Smooth muscle cell (in vitro differentiated cells): ENCODE measurements around the gene THOC7. TPM values are rescaled to one million over a fixed set of nuclear protein-coding genes. Genes with fewer than 3 reads are reported as not detected.

Experiments
- DNase-seq: peaks from one replicate; lab custom pipeline; 2025; ENCODE audit not compliant: unreplicated experiment; lab: John Stamatoyannopoulos, UW
- H2AFZ ChIP-seq: fragments of 200-600 bp; sonication (generic); 2 replicates; pipeline ENCODE4 v1.6.0; 2016; ENCODE audit warnings: antibody characterized with exemption, low read depth, mild to moderate bottlenecking
- H3F3A ChIP-seq: fragments of 200-600 bp; sonication (generic); 2 replicates; pipeline ENCODE4 v1.6.0; 2017; ENCODE audit warnings: antibody characterized with exemption, low read depth
- H3K27ac ChIP-seq: fragments of 200-600 bp; sonication (generic); 2 replicates; pipeline ENCODE4 v1.5.1; 2016; ENCODE audit warnings: low read depth, mild to moderate bottlenecking
- H3K27me3 ChIP-seq: fragments of 200-600 bp; sonication (generic); 2 replicates; pipeline ENCODE4 v1.6.1; 2016; ENCODE audit warnings: low read depth, mild to moderate bottlenecking
- H3K36me3 ChIP-seq: fragments of 200-600 bp; sonication (generic); 2 replicates; pipeline ENCODE4 v1.5.1; 2016; ENCODE audit warnings: low read depth
- H3K4me1 ChIP-seq: fragments of 200-600 bp; sonication (generic); 2 replicates; pipeline ENCODE4 v1.5.1; 2016; ENCODE audit warnings: low read depth
- H3K4me2 ChIP-seq: fragments of 200-600 bp; sonication (generic); 2 replicates; pipeline ENCODE4 v1.6.0; 2016; ENCODE audit warnings: mild to moderate bottlenecking
- H3K4me3 ChIP-seq: fragments of 200-600 bp; sonication (generic); 2 replicates; pipeline ENCODE4 v1.5.1; 2016; ENCODE audit warnings: mild to moderate bottlenecking
- H3K79me2 ChIP-seq: fragments of 200-600 bp; sonication (generic); 2 replicates; pipeline ENCODE4 v1.6.0; 2016; ENCODE audit warnings: low read depth, mild to moderate bottlenecking
- H3K9ac ChIP-seq: fragments of 200-600 bp; sonication (generic); 2 replicates; pipeline ENCODE4 v1.6.0; 2016; ENCODE audit warnings: low read depth
- H3K9me3 ChIP-seq: fragments of 200-600 bp; sonication (generic); replicated peaks from 2 replicates; pipeline ENCODE4 v1.5.1; 2016; ENCODE audit warnings: low read depth
- H4K20me1 ChIP-seq: fragments of 200-600 bp; sonication (generic); 2 replicates; pipeline ENCODE4 v1.6.0; 2016; ENCODE audit warnings: low read depth
- CTCF ChIP-seq: fragments of 200-600 bp; sonication (generic); IDR thresholded peaks from 2 replicates; pipeline ENCODE4 v1.5.1; 2017; ENCODE audit warnings: borderline replicate concordance, mild to moderate bottlenecking, antibody characterized with exemption; ENCODE audit not compliant: insufficient read depth, poor library complexity, severe bottlenecking
- WGBS: methylation state at CpG from one replicate; pipeline ENCODE4 v1.1.7; 2016; ENCODE audit warnings: low lambda C conversion rate; 5-methylcytosine and 5-hydroxymethylcytosine counted together
- polyA plus RNA-seq: library from polyadenylated mRNA; unstranded; fragments of >200 nt; fragmentation: Nextera tagmentation; extraction: Ambion mirVana; gene quantifications from 2 replicates; pipeline ENCODE4 v1.2.1, GENCODE V29; 2016
- total RNA-seq: library from RNA; depleted of rRNA; stranded (reverse); fragments of >200 nt; gene quantifications from 2 replicates; pipeline ENCODE4 v1.2.3, GENCODE V29; 2014

The THOC7 gene
- total and polyA plus RNA-seq, 2 experiments from 2014 or later, result 57.3 to 59.9 TPM

- H3F3A ChIP-seq, result peaks cover 5% of the 10 kb centered on the region
- 2% methylated on average over 15 of the region's 18 CpGs for WGBS
- no peak for TF ChIP-seq CTCF
- H3K4me2 ChIP-seq, result peak overlapping the region; percentile 93
- peaks cover 34% of the 10 kb centered on the region for H4K20me1 ChIP-seq
- no peak for DNase-seq
- H3K36me3 ChIP-seq, result peaks cover 4% of the 10 kb centered on the region
- peaks cover 8% of the 10 kb centered on the region for H3K79me2 ChIP-seq
- peak overlapping the region; percentile 93 for H3K27ac ChIP-seq
- no peaks in the 10 kb centered on the region for H3K27me3 ChIP-seq
- peak overlapping the region; percentile 98 for H3K9ac ChIP-seq
- H3K4me1 ChIP-seq, result peaks cover 16% of the 10 kb centered on the region
- H3K9me3 ChIP-seq, result no peaks in the 10 kb centered on the region
- H3K4me3 ChIP-seq, result peak overlapping the region; percentile 85
- H2AFZ ChIP-seq, result peak overlapping the region; percentile 39
Observed at GRCh38 chr3:63911509-63911872, 47.9 kb upstream of the THOC7 start.

DNA sequence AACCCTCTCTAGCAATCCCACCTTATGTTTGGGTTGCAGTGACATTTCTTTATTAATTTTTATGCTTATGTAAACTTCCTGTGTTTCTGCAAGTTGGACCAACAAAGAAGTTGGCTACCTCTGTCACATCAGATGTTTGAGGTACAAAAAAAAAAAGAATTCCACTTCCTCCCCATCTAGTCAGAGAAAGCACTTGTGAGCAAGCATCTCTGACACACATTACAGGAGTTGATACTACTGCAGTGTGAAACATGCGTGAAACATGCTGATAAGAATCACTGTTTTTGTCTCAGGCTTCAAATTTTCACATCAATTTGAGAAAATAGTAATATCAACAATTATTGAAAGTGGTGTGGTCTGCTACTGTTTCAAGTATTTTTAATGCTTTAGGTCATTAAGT, 47.3 kb upstream of the THOC7 start:
- peak overlapping the region; percentile 98 for H3K9ac ChIP-seq
- H4K20me1 ChIP-seq, result peaks cover 28% of the 10 kb centered on the region
- H3K4me1 ChIP-seq, result peaks cover 16% of the 10 kb centered on the region
- H3K27ac ChIP-seq, result peak overlapping the region; percentile 93
- peaks cover 5% of the 10 kb centered on the region for H3F3A ChIP-seq
- H3K36me3 ChIP-seq, result no peaks in the 10 kb centered on the region
- no peaks in the 10 kb centered on the region for H3K27me3 ChIP-seq
- no peaks in the 10 kb centered on the region for H3K9me3 ChIP-seq
- peaks cover 2% of the 10 kb centered on the region for H3K79me2 ChIP-seq
- peak overlapping the region; percentile 93 for H3K4me2 ChIP-seq
- DNase-seq, result no peak
- peak overlapping the region; percentile 85 for H3K4me3 ChIP-seq
- WGBS, result 58% methylated on average over 1 of the region's 1 CpG
- H2AFZ ChIP-seq, result peak overlapping the region; percentile 39
- TF ChIP-seq CTCF, result no peak

- Histone ChIP-seq H3K9ac (no peak overlapping the region), H3K4me1 (peaks cover 16% of the 10 kb centered on the region), H3K9me3 (no peaks in the 10 kb centered on the region), H3F3A (peaks cover 5% of the 10 kb centered on the region), H3K27me3 (no peaks in the 10 kb centered on the region), H3K4me3 (no peak overlapping the region), H3K4me2 (no peak overlapping the region), H4K20me1 (peaks cover 19% of the 10 kb centered on the region), H3K79me2 (no peaks in the 10 kb centered on the region), H2AFZ (no peak overlapping the region), H3K27ac (no peak overlapping the region), H3K36me3 (no peaks in the 10 kb centered on the region)
- DNase-seq, result no peak
- 94% methylated on average over 4 of the region's 4 CpGs for WGBS
- TF ChIP-seq CTCF, result no peak
Observed at GRCh38 chr3:63910001-63910400, 46.4 kb upstream of the THOC7 start.

GRCh38 chr3:63909431-63909830, 45.8 kb upstream of the THOC7 start:
- Histone ChIP-seq H3K4me3 (no peak overlapping the region), H3K36me3 (no peaks in the 10 kb centered on the region), H3K9me3 (no peaks in the 10 kb centered on the region), H3K4me2 (no peak overlapping the region), H3K79me2 (no peaks in the 10 kb centered on the region), H3K27ac (no peak overlapping the region), H3K27me3 (no peaks in the 10 kb centered on the region), H3K4me1 (peaks cover 16% of the 10 kb centered on the region), H4K20me1 (peaks cover 17% of the 10 kb centered on the region), H3F3A (peaks cover 5% of the 10 kb centered on the region), H2AFZ (no peak overlapping the region), H3K9ac (no peak overlapping the region)
- no peak for DNase-seq
- no peak for TF ChIP-seq CTCF
- 41% methylated on average over 2 of the region's 2 CpGs for WGBS
